Liver (tissue), 9 donors: Measurements from ENCODE around the gene ZNF2. TPM values are rescaled to one million over a fixed set of nuclear protein-coding genes. Genes with fewer than 3 reads are reported as not detected.
"Not testable (repeated sequence)": the region's sequence is repeated elsewhere in the genome, so short reads cannot be mapped to it uniquely, and the experiment has no call there.

ENCODE experiments used
- DNase-seq: peaks from one replicate; pipeline ENCODE4 v3.0.0-alpha.2; 2017; ENCODE audit warnings: low spot score
- H3K27ac ChIP-seq, 2 donors: one replicate each; pipeline ENCODE4 v1.7.0; 2013; ENCODE audit warnings: inconsistent platforms in 2 of 2, low read length in 2 of 2, control low read depth in 1 of 2, low read depth in 1 of 2, mild to moderate bottlenecking in 1 of 2
- H3K27me3 ChIP-seq, 4 donors: one replicate each; pipeline versions ENCODE4 v1.6.1 to v1.7.0; 2013; ENCODE audit warnings: low read length in 3 of 4, inconsistent platforms in 1 of 4, mild to moderate bottlenecking in 1 of 4, moderate library complexity in 1 of 4; ENCODE audit not compliant: control insufficient read depth in 4 of 4, insufficient read depth in 4 of 4
- H3K36me3 ChIP-seq, 4 donors: one replicate each; pipeline versions ENCODE4 v1.6.1 to v1.7.0; 2013; ENCODE audit warnings: low read length in 3 of 4, mild to moderate bottlenecking in 3 of 4, low read depth in 1 of 4, moderate library complexity in 1 of 4; ENCODE audit not compliant: control insufficient read depth in 4 of 4, insufficient read depth in 3 of 4
- H3K4me1 ChIP-seq, 4 donors: one replicate each; pipeline versions ENCODE4 v1.6.1 to v1.7.0; 2013; ENCODE audit warnings: low read length in 3 of 4, mild to moderate bottlenecking in 3 of 4, moderate library complexity in 1 of 4; ENCODE audit not compliant: control insufficient read depth in 4 of 4, insufficient read depth in 4 of 4
- H3K4me3 ChIP-seq, 3 donors: one replicate each; pipeline versions ENCODE4 v1.6.1 to v1.7.0; 2013; ENCODE audit warnings: low read length in 3 of 3, control low read depth in 1 of 3, low read depth in 1 of 3, mild to moderate bottlenecking in 1 of 3
- H3K9ac ChIP-seq, 2 donors: one replicate each; pipeline ENCODE4 v1.7.0; 2013; ENCODE audit warnings: low read length in 2 of 2, mild to moderate bottlenecking in 2 of 2, moderate library complexity in 2 of 2, control low read depth in 1 of 2, low read depth in 1 of 2
- H3K9me3 ChIP-seq, 4 donors: one replicate each; pipeline versions ENCODE4 v1.6.1 to v1.7.0; 2013; ENCODE audit warnings: low read length in 3 of 4; ENCODE audit not compliant: control insufficient read depth in 4 of 4
- ATF3 ChIP-seq: IDR thresholded peaks from 2 replicates; pipeline ENCODE4 v1.6.1; 2016; ENCODE audit warnings: antibody characterized with exemption
- CTCF ChIP-seq: fragments of 150-350 bp; IDR thresholded peaks from 2 replicates; pipeline ENCODE4 v1.5.1; 2017; ENCODE audit warnings: improper control_type of control experiment, low read depth, low read length; ENCODE audit not compliant: missing input control
- EGR1 ChIP-seq, 2 donors: IDR thresholded peaks; 2 replicates each; pipeline ENCODE4 v1.6.1; 2016 to 2018; ENCODE audit warnings: antibody characterized with exemption in 2 of 2, low read depth in 2 of 2
- FOXA1 ChIP-seq: IDR thresholded peaks from 2 replicates; pipeline ENCODE4 v1.6.1; 2016; ENCODE audit warnings: antibody characterized with exemption
- FOXA2 ChIP-seq: IDR thresholded peaks from 2 replicates; pipeline ENCODE4 v1.6.1; 2016; ENCODE audit warnings: antibody characterized with exemption
- GABPA ChIP-seq, 2 donors: IDR thresholded peaks in 1 of 2; conservative IDR thresholded peaks in 1 of 2; 2 replicates each; pipeline ENCODE4 v1.6.1; 2016; ENCODE audit warnings: antibody characterized with exemption in 2 of 2, mild to moderate bottlenecking in 1 of 2, moderate library complexity in 1 of 2
- HNF4A ChIP-seq, 2 donors: conservative IDR thresholded peaks; 2 replicates each; pipeline ENCODE4 v1.6.1; 2016; ENCODE audit warnings: antibody characterized with exemption in 2 of 2, mild to moderate bottlenecking in 2 of 2
- HNF4G ChIP-seq: IDR thresholded peaks from 2 replicates; pipeline ENCODE4 v1.6.1; 2016; ENCODE audit warnings: antibody characterized with exemption
- MAX ChIP-seq: IDR thresholded peaks from 2 replicates; pipeline ENCODE4 v1.6.1; 2016; ENCODE audit warnings: antibody characterized with exemption
- RAD21 ChIP-seq, 2 donors: IDR thresholded peaks; 2 replicates each; pipeline ENCODE4 v1.6.1; 2016; ENCODE audit warnings: antibody characterized with exemption in 2 of 2, mild to moderate bottlenecking in 2 of 2
- REST ChIP-seq: IDR thresholded peaks from 2 replicates; pipeline ENCODE4 v1.6.1; 2016; ENCODE audit warnings: antibody characterized with exemption, mild to moderate bottlenecking
- RXRA ChIP-seq, 2 donors: IDR thresholded peaks; 2 replicates each; pipeline ENCODE4 v1.6.1; 2017 to 2018; ENCODE audit warnings: antibody characterized with exemption in 2 of 2, mild to moderate bottlenecking in 1 of 2
- SP1 ChIP-seq: IDR thresholded peaks from 2 replicates; pipeline ENCODE4 v1.6.1; 2018; ENCODE audit warnings: antibody characterized with exemption, mild to moderate bottlenecking
- YY1 ChIP-seq: IDR thresholded peaks from 2 replicates; pipeline ENCODE4 v1.6.1; 2016; ENCODE audit warnings: antibody characterized with exemption, mild to moderate bottlenecking
- ZBTB33 ChIP-seq: IDR thresholded peaks from 2 replicates; pipeline ENCODE4 v1.6.1; 2016; ENCODE audit warnings: antibody characterized with exemption
- WGBS: extraction: QIAGEN DNeasy Blood & Tissue Kit; methylation state at CpG from one replicate; pipeline ENCODE4 v1.1.7; 2013; 5-methylcytosine and 5-hydroxymethylcytosine counted together
- polyA plus RNA-seq, 2 donors: library from polyadenylated mRNA; stranded (reverse) in 1 of 2; unstranded in 1 of 2; fragments of 200-250 nt in 1 of 2; fragments of >200 nt in 1 of 2; fragmentation: Nextera tagmentation in 1 of 2; extraction: Ambion mirVana in 1 of 2; gene quantifications; one replicate each; pipeline versions ENCODE4 v1.2.1 to v1.2.3, GENCODE V29; 2013 to 2015
- total RNA-seq, 2 donors: library from RNA; depleted of rRNA; stranded (reverse); fragments of >200 nt; gene quantifications; one replicate each; pipeline ENCODE4 v1.2.3, GENCODE V29; 2014
- donor health status: healthy.
- donor health status: healthy.
- donor health status: healthy.
- donor health status: healthy.
- donor health status: healthy.

ZNF2 gene
- total and polyA plus RNA-seq, 4 donors: 1.0 to 3.0 (median 1.8) TPM

- WGBS: 22% methylated on average over 15 of the region's 15 CpGs
- H3K9ac ChIP-seq, H3K27me3 ChIP-seq, H3K9me3 ChIP-seq, H3K36me3 ChIP-seq, H3K4me3 ChIP-seq, H3K27ac ChIP-seq, H3K4me1 ChIP-seq: not testable (repeated sequence)
- peak; percentile 43 for DNase-seq
- peak; percentile 45 for TF ChIP-seq CTCF
- peak; percentile 54 to 72 for TF ChIP-seq RAD21 (IDR thresholded peaks at IDR 0.05)
Observed at GRCh38 chr2:95192956-95193355, 27.3 kb downstream of the ZNF2 start.

- Histone ChIP-seq H3K9me3 (peaks cover 0 to 8% (median under 1%) of the 10 kb centered on the region in 4 donors), H3K4me1 (peaks cover 2 to 10% (median 4%) of the 10 kb centered on the region in 4 donors), H3K27ac (no peak overlapping the region), H3K9ac (no peak overlapping the region), H3K36me3 (no peaks in the 10 kb centered on the region), H3K4me3 (no peak overlapping the region), H3K27me3 (no peaks in the 10 kb centered on the region)
- 82% methylated on average over 4 of the region's 4 CpGs for WGBS
- DNase-seq: no peak
- TF ChIP-seq MAX: no peak
- no peak for TF ChIP-seq FOXA1
- TF ChIP-seq RAD21 (IDR thresholded peaks at IDR 0.05): no peak
- no peak for TF ChIP-seq ATF3
- TF ChIP-seq HNF4G: no peak
- TF ChIP-seq ZBTB33: no peak
- no peak for TF ChIP-seq CTCF
- no peak for TF ChIP-seq YY1
- no peak for TF ChIP-seq FOXA2
- TF ChIP-seq RXRA (IDR thresholded peaks at IDR 0.05): no peak
- TF ChIP-seq SP1: no peak
- TF ChIP-seq HNF4A (conservative IDR thresholded peaks at IDR 0.05): no peak
- no peak for TF ChIP-seq EGR1 (IDR thresholded peaks at IDR 0.05; ENCODE audit: low read depth in 2 of 2)
- TF ChIP-seq GABPA (IDR thresholded peaks at IDR 0.05 in 1 of 2, conservative IDR thresholded peaks at IDR 0.05 in 1 of 2): no peak
- no peak for TF ChIP-seq REST
Observed at GRCh38 chr2:95203911-95204310, 38.3 kb downstream of the ZNF2 start.
